GM18520 (cell line): ENCODE measurements around the gene TELO2.

Source experiments
- ATAC-seq: cut with Tn5 transposase; IDR thresholded peaks from one replicate; pipeline ENCODE4 v1.9.1; 2021; ENCODE audit not compliant: unreplicated experiment

Gene TELO2

GRCh38 chr16:1550069-1550468, 56.9 kb downstream of the TELO2 start:
- no peak for ATAC-seq

DNA sequence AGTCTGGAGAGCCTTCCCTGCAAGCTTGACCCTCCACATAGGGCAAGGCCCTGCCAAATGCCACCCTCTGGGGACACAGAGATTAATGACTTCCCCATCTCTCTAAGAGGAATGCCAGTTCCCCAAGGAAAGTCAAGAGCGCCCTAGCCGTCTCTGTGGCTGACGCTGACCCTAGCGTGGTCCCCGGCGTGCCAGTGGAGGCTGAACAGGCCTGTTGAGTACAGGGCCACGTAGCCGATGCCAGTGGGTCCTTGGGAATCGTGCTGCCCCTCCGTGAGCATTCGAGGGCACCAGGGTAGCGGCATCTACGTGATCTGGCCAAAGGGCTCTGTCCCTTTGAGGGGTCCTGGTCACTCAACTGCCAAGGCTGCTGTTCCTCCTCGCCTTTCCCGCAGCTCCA, 57.5 kb downstream of the TELO2 start:
- no peak for ATAC-seq

DNA sequence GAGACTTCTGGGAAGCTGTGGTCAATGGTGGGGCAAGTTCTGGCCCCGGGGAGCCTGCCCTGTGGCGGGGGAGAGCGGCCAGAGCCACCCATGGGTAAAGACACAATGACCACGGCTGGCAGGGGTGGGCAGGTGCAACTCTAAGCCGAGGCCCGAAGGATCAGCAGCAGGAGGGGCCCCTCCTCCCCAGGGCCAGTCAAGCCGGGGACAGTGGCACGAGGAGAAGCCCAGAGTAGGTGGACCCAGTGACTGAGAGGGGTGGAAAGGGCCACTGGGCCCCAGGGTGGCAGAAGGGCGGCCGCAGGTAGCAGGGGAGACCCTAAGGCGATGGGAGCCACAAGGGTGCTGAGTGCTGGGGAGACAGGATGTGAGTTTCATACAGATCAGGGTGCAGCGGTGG, 58.0 kb downstream of the TELO2 start:
- ATAC-seq, result no peak

- no peak for ATAC-seq
Observed at GRCh38 chr16:1552129-1552528, 59.0 kb downstream of the TELO2 start.

- ATAC-seq, result no peak
Observed at GRCh38 chr16:1553946-1554825, 61.0 kb downstream of the TELO2 start.

DNA sequence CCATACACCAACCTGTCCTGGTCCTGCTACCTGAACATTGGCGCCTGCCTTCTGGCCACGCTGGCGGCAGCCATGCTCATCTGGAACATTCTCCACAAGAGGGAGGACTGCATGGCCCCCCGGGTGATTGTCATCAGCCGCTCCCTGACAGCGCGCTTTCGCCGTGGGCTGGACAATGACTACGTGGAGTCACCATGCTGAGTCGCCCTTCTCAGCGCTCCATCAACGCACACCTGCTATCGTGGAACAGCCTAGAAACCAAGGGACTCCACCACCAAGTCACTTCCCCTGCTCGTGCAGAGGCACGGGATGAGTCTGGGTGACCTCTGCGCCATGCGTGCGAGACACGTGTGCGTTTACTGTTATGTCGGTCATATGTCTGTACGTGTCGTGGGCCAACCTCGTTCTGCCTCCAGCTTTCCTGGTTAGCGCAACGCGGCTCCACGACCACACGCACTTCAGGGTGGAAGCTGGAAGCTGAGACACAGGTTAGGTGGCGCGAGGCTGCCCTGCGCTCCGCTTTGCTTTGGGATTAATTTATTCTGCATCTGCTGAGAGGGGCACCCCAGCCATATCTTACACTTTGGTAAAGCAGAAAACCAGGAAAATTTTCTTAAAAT, 61.8 kb downstream of the TELO2 start:
- ATAC-seq, result no peak

DNA sequence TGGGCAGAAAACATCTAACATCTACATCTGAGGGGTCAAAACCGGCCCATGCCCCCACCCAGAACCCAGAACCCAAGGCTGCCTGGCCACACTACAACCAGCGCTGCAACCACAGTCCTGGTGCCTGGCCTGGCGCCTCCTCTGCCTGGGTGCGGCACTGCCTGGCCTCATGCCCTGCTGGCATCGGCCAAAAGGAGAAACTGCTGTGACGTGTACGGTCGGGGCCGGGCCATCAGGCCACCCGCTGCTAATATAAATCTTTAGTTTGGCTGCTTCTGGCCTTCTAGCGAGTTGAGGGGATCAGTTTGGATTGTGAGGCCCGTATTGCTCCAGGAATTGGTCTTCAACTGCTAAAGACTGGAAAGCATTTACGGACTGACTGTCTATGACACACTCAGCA, 63.1 kb downstream of the TELO2 start:
- no peak for ATAC-seq

DNA sequence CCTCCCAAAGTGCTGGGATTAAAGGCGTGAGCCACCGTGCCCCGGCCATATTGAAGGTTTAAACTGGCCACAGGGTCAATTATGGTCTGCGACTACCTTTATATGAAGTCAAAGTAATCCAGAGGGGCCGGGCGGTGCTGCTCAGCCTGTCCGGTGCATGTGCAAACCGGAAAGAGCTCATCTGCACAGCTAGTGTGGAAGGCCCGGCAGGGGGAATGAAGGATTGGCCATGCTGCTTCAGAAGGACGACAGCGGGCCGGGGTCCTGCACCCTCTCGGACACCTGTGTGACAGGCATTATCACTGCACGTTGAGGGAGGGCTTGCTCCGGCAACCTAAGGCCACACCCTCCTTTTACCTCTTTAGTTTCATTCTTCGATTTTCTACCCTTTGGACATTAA, 63.9 kb downstream of the TELO2 start:
- ATAC-seq, result no peak

DNA sequence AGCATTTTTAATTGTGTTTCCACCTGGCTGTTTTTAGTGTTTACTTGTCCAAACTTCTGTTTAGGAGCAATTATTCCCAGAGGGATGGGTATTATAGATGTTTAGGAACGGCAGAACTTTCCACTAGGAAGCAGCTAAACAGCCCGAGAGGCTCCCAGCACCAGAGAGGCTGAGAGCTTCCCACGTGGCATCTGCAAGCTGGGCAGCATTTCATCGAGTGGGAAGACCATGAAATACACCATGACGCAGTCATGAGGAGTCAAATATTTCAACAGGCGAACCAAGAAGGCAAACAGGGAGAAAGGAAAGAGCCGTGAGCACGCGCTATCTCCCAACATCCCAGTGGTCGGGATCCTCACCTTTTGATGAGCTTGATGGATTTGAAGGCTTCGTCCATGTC, 64.4 kb downstream of the TELO2 start:
- ATAC-seq, result no peak

DNA sequence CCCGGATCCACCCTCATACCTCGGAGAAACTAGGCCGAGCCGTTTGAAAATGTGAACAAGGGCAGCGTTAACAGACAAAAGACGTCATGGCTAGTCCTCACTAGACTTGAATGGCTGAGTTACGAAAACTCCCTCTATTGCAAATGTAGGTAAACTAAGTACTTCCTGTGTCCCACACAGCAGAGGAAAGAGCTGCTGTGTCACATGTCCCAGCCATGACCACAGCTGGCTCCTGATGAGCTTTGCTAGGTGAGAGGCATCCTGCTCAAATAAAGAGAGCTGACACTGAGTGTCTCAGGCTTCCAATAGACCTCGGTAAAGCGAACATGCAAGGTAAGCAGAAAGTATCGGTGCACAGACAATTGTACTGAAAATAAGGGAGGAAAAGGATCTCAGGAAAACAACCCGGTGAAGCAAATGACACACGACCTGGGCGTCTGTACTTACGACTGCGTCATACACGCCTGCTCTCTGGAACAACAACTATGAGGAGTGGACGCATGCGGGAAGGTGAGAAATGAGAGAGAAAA, 66.4 kb downstream of the TELO2 start:
- no peak for ATAC-seq
